IMR-90 (cell line): ENCODE measurements around the gene SEMA3C. TPM values are rescaled to one million over a fixed set of nuclear protein-coding genes. Genes with fewer than 3 reads are reported as not detected.

Experiments
- ATAC-seq: fragments of 200-7000 bp; cut with Tn5 transposase; 2 replicates; pipeline ENCODE4 v1.9.1; 2020; ENCODE audit warnings: low read depth, mild to moderate bottlenecking, moderate library complexity
- BruUV-seq: library from RNA; stranded (reverse); fragments of 400-500 nt; replicated peaks from 2 replicates; lab custom pipeline; 2021; lab: Mats Ljungman, UMichigan
- CTCF ChIA-PET: fragments of 300-600 bp; formaldehyde crosslinking; extraction: SDS; loops from one replicate; lab custom pipeline; 2021; ENCODE audit warnings: antibody characterized with exemption; lab: Yijun Ruan, JAX
- POLR2A ChIA-PET: fragments of 300-600 bp; sonication (Branson Sonifier 250); formaldehyde crosslinking; loops from one replicate; lab custom pipeline; 2022; ENCODE audit warnings: antibody characterized with exemption; ENCODE audit not compliant: unreplicated experiment; lab: Charles Lee
- DNase-seq: peaks from one replicate; pipeline ENCODE4 v3.0.0; 2013
- H2AFZ ChIP-seq: replicated peaks from 2 replicates; pipeline ENCODE3; 2013; ENCODE audit warnings: low read length, mild to moderate bottlenecking; ENCODE audit not compliant: poor library complexity
- H2AK5ac ChIP-seq: 2 replicates; pipeline ENCODE4 v1.6.1; 2013; ENCODE audit warnings: low read depth, low read length, inconsistent platforms
- H2AK9ac ChIP-seq: replicated peaks from 2 replicates; pipeline ENCODE3; 2013; ENCODE audit warnings: mild to moderate bottlenecking, low read depth, low read length, moderate library complexity; ENCODE audit not compliant: poor library complexity
- H2BK120ac ChIP-seq: 2 replicates; pipeline ENCODE4 v1.6.1; 2013; ENCODE audit warnings: low read depth, low read length, inconsistent platforms
- H2BK15ac ChIP-seq: 3 replicates; pipeline ENCODE4 v1.6.1; 2013; ENCODE audit warnings: low read depth, low read length, inconsistent platforms
- H2BK20ac ChIP-seq: 2 replicates; pipeline ENCODE4 v1.6.1; 2013; ENCODE audit warnings: low read depth, mild to moderate bottlenecking, inconsistent platforms, low read length, moderate library complexity
- H2BK5ac ChIP-seq: 2 replicates; pipeline ENCODE4 v1.6.1; 2013; ENCODE audit warnings: mild to moderate bottlenecking, low read depth, low read length, inconsistent platforms; ENCODE audit not compliant: poor library complexity, severe bottlenecking
- H3K14ac ChIP-seq: replicated peaks from 2 replicates; pipeline ENCODE4 v1.6.1; 2013; ENCODE audit warnings: low read depth, low read length, inconsistent platforms
- H3K18ac ChIP-seq: 2 replicates; pipeline ENCODE4 v1.6.1; 2013; ENCODE audit warnings: low read depth, low read length, control low read depth
- H3K23ac ChIP-seq: 2 replicates; pipeline ENCODE4 v1.6.1; 2013; ENCODE audit warnings: low read depth, low read length, inconsistent platforms
- H3K27ac ChIP-seq: 2 replicates; pipeline ENCODE4 v1.5.1; 2013; ENCODE audit warnings: mild to moderate bottlenecking, control low read depth, low read length; ENCODE audit not compliant: insufficient read depth
- H3K27me3 ChIP-seq: 2 replicates; pipeline ENCODE4 v1.6.1; 2013; ENCODE audit warnings: low read length; ENCODE audit not compliant: control insufficient read depth, insufficient read depth
- H3K36me3 ChIP-seq: 2 replicates; pipeline ENCODE4 v1.6.1; 2013; ENCODE audit warnings: low read length, mixed read lengths; ENCODE audit not compliant: control insufficient read depth, insufficient read depth
- H3K4ac ChIP-seq: 2 replicates; pipeline ENCODE4 v1.6.1; 2013; ENCODE audit warnings: low read depth, low read length, inconsistent platforms
- H3K4me1 ChIP-seq: 2 replicates; pipeline ENCODE4 v1.6.1; 2013; ENCODE audit warnings: low read length, mixed read lengths; ENCODE audit not compliant: control insufficient read depth, insufficient read depth
- H3K4me2 ChIP-seq: 2 replicates; pipeline ENCODE4 v1.6.1; 2013; ENCODE audit warnings: low read depth, mild to moderate bottlenecking, control low read depth, low read length, moderate library complexity
- H3K4me3 ChIP-seq: 2 replicates; pipeline ENCODE4 v1.5.1; 2013; ENCODE audit warnings: low read depth, mild to moderate bottlenecking, control low read depth, low read length, moderate library complexity; ENCODE audit not compliant: insufficient read depth
- H3K56ac ChIP-seq: 2 replicates; pipeline ENCODE4 v1.6.1; 2013; ENCODE audit warnings: low read length, inconsistent platforms; ENCODE audit not compliant: insufficient read depth; ENCODE audit errors: extremely low read depth
- H3K79me1 ChIP-seq, 2 experiments: 2 replicates each; pipeline ENCODE4 v1.6.1; 2013; ENCODE audit warnings: low read length in 2 of 2, inconsistent platforms in 1 of 2, low read depth in 1 of 2
- H3K9ac ChIP-seq: 2 replicates; pipeline ENCODE4 v1.6.1; 2013; ENCODE audit warnings: low read depth, low read length, control low read depth
- H3K9me1 ChIP-seq: 2 replicates; pipeline ENCODE4 v1.6.1; 2013; ENCODE audit warnings: low read length, inconsistent platforms; ENCODE audit not compliant: insufficient read depth
- H3K9me3 ChIP-seq: 2 replicates; pipeline ENCODE4 v1.6.1; 2013; ENCODE audit warnings: low read length; ENCODE audit not compliant: control insufficient read depth, insufficient read depth
- H4K20me1 ChIP-seq: 2 replicates; pipeline ENCODE4 v1.6.1; 2013; ENCODE audit warnings: low read length, inconsistent platforms; ENCODE audit not compliant: insufficient read depth
- H4K5ac ChIP-seq: 2 replicates; pipeline ENCODE4 v1.6.1; 2013; ENCODE audit warnings: mild to moderate bottlenecking, low read depth, low read length, control low read depth
- H4K8ac ChIP-seq, 2 experiments: 2 replicates each; pipeline ENCODE4 v1.6.1; 2013; ENCODE audit warnings: low read depth in 2 of 2, low read length in 2 of 2, control low read depth in 1 of 2, inconsistent platforms in 1 of 2
- H4K91ac ChIP-seq: 2 replicates; pipeline ENCODE4 v1.6.1; 2013; ENCODE audit warnings: low read depth, low read length, inconsistent platforms; ENCODE audit not compliant: insufficient read depth
- BHLHE40 ChIP-seq: fragments of 150-350 bp; IDR thresholded peaks from 2 replicates; pipeline ENCODE4 v1.6.1; 2016; ENCODE audit warnings: mild to moderate bottlenecking, low read depth, low read length
- CEBPB ChIP-seq: IDR thresholded peaks from 2 replicates; pipeline ENCODE4 v1.6.1; 2012; ENCODE audit warnings: low read depth, low read length, improper control_type of control experiment
- CHD1 ChIP-seq: IDR thresholded peaks from 2 replicates; pipeline ENCODE4 v1.6.1; 2012; ENCODE audit warnings: low read depth, low read length, improper control_type of control experiment
- FOS ChIP-seq: fragments of 150-350 bp; IDR thresholded peaks from 2 replicates; pipeline ENCODE4 v1.6.1; 2016; ENCODE audit warnings: low read depth, low read length
- MAFK ChIP-seq: IDR thresholded peaks from 2 replicates; pipeline ENCODE4 v1.6.1; 2012; ENCODE audit warnings: low read depth, low read length, improper control_type of control experiment
- MAZ ChIP-seq: IDR thresholded peaks from 2 replicates; pipeline ENCODE4 v1.6.1; 2012; ENCODE audit warnings: low read depth, mild to moderate bottlenecking, low read length, improper control_type of control experiment, moderate library complexity, borderline replicate concordance
- MXI1 ChIP-seq: IDR thresholded peaks from 2 replicates; pipeline ENCODE4 v1.6.1; 2012; ENCODE audit warnings: low read depth, mild to moderate bottlenecking, low read length, moderate library complexity, borderline replicate concordance
- NFE2L2 ChIP-seq: fragments of 150-350 bp; IDR thresholded peaks from 2 replicates; pipeline ENCODE4 v1.6.1; 2016; ENCODE audit warnings: low read depth, mild to moderate bottlenecking, low read length
- POLR2A ChIP-seq: IDR thresholded peaks from 2 replicates; pipeline ENCODE4 v1.6.1; 2012; ENCODE audit warnings: mild to moderate bottlenecking, low read depth, low read length
- RAD21 ChIP-seq: IDR thresholded peaks from 2 replicates; pipeline ENCODE4 v1.6.1; 2012; ENCODE audit warnings: low read length, improper control_type of control experiment
- RCOR1 ChIP-seq: IDR thresholded peaks from 2 replicates; pipeline ENCODE4 v1.6.1; 2012; ENCODE audit warnings: mild to moderate bottlenecking, low read length, improper control_type of control experiment; ENCODE audit not compliant: insufficient replicate concordance
- RFX5 ChIP-seq: IDR thresholded peaks from 2 replicates; pipeline ENCODE4 v1.8.0; 2012; ENCODE audit warnings: low read depth, mild to moderate bottlenecking, low read length, moderate library complexity
- SMC3 ChIP-seq: fragments of 150-350 bp; IDR thresholded peaks from 2 replicates; pipeline ENCODE4 v1.6.1; 2016; ENCODE audit warnings: low read depth, mild to moderate bottlenecking, antibody characterized with exemption, low read length, moderate library complexity
- whole genome bisulfite sequencing, 2 experiments: methylation state at CpG; one replicate each; pipeline versions ENCODE4 v1.1.5 to v1.1.7; 2013; ENCODE audit warnings: missing lambda C conversion rate in 2 of 2; ENCODE audit not compliant: insufficient read length in 1 of 2; ENCODE audit errors: extremely low coverage in 2 of 2; 5-methylcytosine and 5-hydroxymethylcytosine counted together
- dilution Hi-C: fragments of 300-500 bp; cut with HindIII; formaldehyde crosslinking; loops from one replicate; pipeline ENCODE4 v1.14.3; 2018; ENCODE audit warnings: low sequenced_read_pairs; ENCODE audit not compliant: unreplicated experiment
- in situ Hi-C: fragments of 300-500 bp; cut with MboI; formaldehyde crosslinking; loops from 3 replicates; pipeline ENCODE4 v1.14.3; 2019; ENCODE audit warnings: low sequenced_read_pairs, inconsistent platforms, mixed read lengths
- intact Hi-C: fragments of 100-400 bp; cut with micrococcal nuclease; formaldehyde crosslinking; loops from 2 replicates; pipeline ENCODE4 v1.10.0; 2022
- polyA plus RNA-seq, 3 experiments: library from polyadenylated mRNA; depleted of rRNA; stranded (reverse); fragments of >200 nt; gene quantifications; 2 replicates each; pipeline ENCODE4 v1.2.3, GENCODE V29; 2012; ENCODE audit warnings: low replicate concordance in 1 of 3
- total RNA-seq: library from RNA; depleted of rRNA; stranded (reverse); fragments of >200 nt; gene quantifications from 2 replicates; pipeline ENCODE4 v1.2.3, GENCODE V29; 2012
- TF ChIP-seq, protein P1 (sequence below): fragments of 150-350 bp; IDR thresholded peaks from 2 replicates; pipeline ENCODE4 v1.6.1; 2016; ENCODE audit warnings: low read depth, mild to moderate bottlenecking, low read length, moderate library complexity, borderline replicate concordance
- TF ChIP-seq, protein P2 (sequence below): conservative IDR thresholded peaks from 2 replicates; pipeline ENCODE4 v1.5.1; 2012; ENCODE audit warnings: mild to moderate bottlenecking, low read depth, low read length, improper control_type of control experiment
- TF ChIP-seq, protein P3 (sequence below): fragments of 150-350 bp; IDR thresholded peaks from 2 replicates; pipeline ENCODE4 v1.6.1; 2017; ENCODE audit warnings: mild to moderate bottlenecking, antibody characterized with exemption, low read length, low read depth

The SEMA3C gene
- total and polyA plus RNA-seq, 2 of the 4 experiments (the other 2 are of a cell fraction) = 21.2 to 97.1 TPM

DNA sequence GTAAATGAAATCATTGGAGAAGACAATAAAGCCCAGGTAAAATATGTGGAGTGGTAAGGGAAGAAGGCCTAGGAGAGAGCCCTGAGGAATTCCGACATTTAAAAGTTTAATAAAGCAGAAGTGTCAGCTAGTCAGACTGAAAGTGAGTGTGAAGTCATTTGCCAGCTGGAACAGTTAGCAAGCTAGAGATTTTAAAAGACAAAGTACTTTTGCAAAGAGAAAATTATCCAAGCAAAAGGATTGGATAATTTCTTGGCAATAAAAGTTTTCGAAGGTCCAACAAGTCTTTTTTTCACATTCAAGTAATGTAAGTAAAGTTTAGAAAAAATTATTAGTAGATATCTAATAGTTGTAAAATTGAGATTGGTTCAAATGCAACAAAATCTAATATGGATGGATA is 27.1 kb upstream of the SEMA3C start:
- H3K23ac ChIP-seq = no peak overlapping the region
- ChIA-PET CTCF (no interaction called here), POLR2A (no interaction called here)
- DNase-seq (no peak), ATAC-seq (no peak)
- H3K79me1 ChIP-seq = no peaks in the 10 kb centered on the region
- H3K9me1 ChIP-seq = no peaks in the 10 kb centered on the region
- no peak overlapping the region; the same call in 1 of the 2 replicates for H2BK20ac ChIP-seq
- no peak overlapping the region for H3K4me3 ChIP-seq
- H3K9ac ChIP-seq = no peak overlapping the region
- H3K4me2 ChIP-seq = no peak overlapping the region
- H3K14ac ChIP-seq = no peak overlapping the region
- peaks cover 2% of the 10 kb centered on the region; the same call in 1 of the 2 replicates for H3K4me1 ChIP-seq
- no peak overlapping the region for H4K8ac ChIP-seq
- no peaks in the 10 kb centered on the region for H3K9me3 ChIP-seq
- dilution Hi-C loops = no loop called here
- H2BK120ac ChIP-seq = no peak overlapping the region
- TF ChIP-seq MXI1 (no peak), FOS (no peak), BHLHE40 (no peak), POLR2A (no peak), CEBPB (no peak), RFX5 (no peak), SMC3 (no peak), MAFK (no peak), MAZ (no peak), RAD21 (no peak), RCOR1 (no peak), NFE2L2 (no peak), CHD1 (no peak)
- TF ChIP-seq, protein P1, sequence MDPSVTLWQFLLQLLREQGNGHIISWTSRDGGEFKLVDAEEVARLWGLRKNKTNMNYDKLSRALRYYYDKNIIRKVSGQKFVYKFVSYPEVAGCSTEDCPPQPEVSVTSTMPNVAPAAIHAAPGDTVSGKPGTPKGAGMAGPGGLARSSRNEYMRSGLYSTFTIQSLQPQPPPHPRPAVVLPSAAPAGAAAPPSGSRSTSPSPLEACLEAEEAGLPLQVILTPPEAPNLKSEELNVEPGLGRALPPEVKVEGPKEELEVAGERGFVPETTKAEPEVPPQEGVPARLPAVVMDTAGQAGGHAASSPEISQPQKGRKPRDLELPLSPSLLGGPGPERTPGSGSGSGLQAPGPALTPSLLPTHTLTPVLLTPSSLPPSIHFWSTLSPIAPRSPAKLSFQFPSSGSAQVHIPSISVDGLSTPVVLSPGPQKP = no peak
- TF ChIP-seq, protein P2, sequence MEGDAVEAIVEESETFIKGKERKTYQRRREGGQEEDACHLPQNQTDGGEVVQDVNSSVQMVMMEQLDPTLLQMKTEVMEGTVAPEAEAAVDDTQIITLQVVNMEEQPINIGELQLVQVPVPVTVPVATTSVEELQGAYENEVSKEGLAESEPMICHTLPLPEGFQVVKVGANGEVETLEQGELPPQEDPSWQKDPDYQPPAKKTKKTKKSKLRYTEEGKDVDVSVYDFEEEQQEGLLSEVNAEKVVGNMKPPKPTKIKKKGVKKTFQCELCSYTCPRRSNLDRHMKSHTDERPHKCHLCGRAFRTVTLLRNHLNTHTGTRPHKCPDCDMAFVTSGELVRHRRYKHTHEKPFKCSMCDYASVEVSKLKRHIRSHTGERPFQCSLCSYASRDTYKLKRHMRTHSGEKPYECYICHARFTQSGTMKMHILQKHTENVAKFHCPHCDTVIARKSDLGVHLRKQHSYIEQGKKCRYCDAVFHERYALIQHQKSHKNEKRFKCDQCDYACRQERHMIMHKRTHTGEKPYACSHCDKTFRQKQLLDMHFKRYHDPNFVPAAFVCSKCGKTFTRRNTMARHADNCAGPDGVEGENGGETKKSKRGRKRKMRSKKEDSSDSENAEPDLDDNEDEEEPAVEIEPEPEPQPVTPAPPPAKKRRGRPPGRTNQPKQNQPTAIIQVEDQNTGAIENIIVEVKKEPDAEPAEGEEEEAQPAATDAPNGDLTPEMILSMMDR = no peak
- TF ChIP-seq, protein P3, sequence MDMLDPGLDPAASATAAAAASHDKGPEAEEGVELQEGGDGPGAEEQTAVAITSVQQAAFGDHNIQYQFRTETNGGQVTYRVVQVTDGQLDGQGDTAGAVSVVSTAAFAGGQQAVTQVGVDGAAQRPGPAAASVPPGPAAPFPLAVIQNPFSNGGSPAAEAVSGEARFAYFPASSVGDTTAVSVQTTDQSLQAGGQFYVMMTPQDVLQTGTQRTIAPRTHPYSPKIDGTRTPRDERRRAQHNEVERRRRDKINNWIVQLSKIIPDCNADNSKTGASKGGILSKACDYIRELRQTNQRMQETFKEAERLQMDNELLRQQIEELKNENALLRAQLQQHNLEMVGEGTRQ = no peak
- intact Hi-C loops = no loop called here
- H3K27me3 ChIP-seq = no peaks in the 10 kb centered on the region
- no peak overlapping the region; the same call in 1 of the 2 replicates for H3K56ac ChIP-seq
- no peak overlapping the region for H2AK5ac ChIP-seq
- no peaks in the 10 kb centered on the region for H3K36me3 ChIP-seq
- no peak overlapping the region for H3K4ac ChIP-seq
- H4K5ac ChIP-seq = no peak overlapping the region
- H2BK15ac ChIP-seq = no peak overlapping the region
- H4K91ac ChIP-seq = no peak overlapping the region
- no TSS peak for BruUV-seq
- no peak overlapping the region for H2BK5ac ChIP-seq
- no peak overlapping the region for H2AFZ ChIP-seq
- no peak overlapping the region for H3K27ac ChIP-seq
- in situ Hi-C loops = no loop called here
- H2AK9ac ChIP-seq = no peak overlapping the region
- H4K20me1 ChIP-seq = no peaks in the 10 kb centered on the region
- WGBS, 2 experiments = 100% methylated on average over 1 of the region's 2 CpGs; no CpG with 5 or more reads in 1 of the 2 experiments
- H3K18ac ChIP-seq = no peak overlapping the region
